ENCODE results near the gene GRK5. TPM values are rescaled to one million over a fixed set of nuclear protein-coding genes. Genes with fewer than 3 reads are reported as not detected.
A peak's percentile ranks its signal among the peaks of the same experiment; 100 is the strongest.

GRK5 gene
- total RNA-seq, 2 donors from 2014 or later = 9.1 to 11.9 TPM

DNA sequence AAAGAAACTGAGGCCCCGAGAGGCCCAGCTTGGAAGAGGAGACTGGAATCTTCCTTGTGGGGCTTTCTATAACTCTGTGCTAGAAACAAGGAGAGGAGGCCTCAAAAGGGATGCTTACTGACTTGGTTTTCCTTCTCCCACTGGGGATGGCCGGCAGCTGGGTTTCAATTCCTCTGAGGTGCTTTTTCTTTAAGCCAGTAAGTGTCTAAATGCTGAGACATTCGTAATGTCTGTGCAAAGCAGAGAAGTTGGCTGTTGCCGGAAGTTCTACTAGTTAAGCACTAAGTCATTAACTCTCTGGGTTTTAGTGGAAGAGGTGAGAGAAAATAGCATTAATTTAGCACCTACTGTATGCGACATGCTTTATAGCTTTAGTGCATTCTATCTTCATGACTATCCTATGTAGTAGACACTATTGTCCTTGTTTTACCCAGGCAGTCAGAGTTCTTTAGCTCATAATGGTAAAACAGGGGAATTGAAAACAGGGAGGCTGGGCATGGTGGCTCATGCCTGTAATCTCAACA lies 199.9 kb downstream of the GRK5 start:
- Histone ChIP-seq H3K9me3 (ENCODE audit: control insufficient read depth, low read length) (no peaks in the 10 kb centered on the region), H3K36me3 (ENCODE audit: control insufficient read depth, insufficient read depth, low read length) (no peaks in the 10 kb centered on the region), H3K4me1 (ENCODE audit: control insufficient read depth, insufficient read depth, low read length) (no peaks in the 10 kb centered on the region), H3K27ac (ENCODE audit: low read depth, low read length) (no peak overlapping the region), H3K9ac (ENCODE audit: extremely low read depth, low read length, poor library complexity, severe bottlenecking) (no peak overlapping the region), H3K27me3 (ENCODE audit: control insufficient read depth, insufficient read depth, low read length, poor library complexity, severe bottlenecking) (no peaks in the 10 kb centered on the region), H3K4me3 (ENCODE audit: low read length) (no peak overlapping the region)
- H3K27me3 Mint-ChIP-seq (ENCODE audit: insufficient read depth) = no peaks in the 10 kb centered on the region
- H3K36me3 Mint-ChIP-seq (ENCODE audit: low read depth) = no peaks in the 10 kb centered on the region
- peak overlapping the region; percentile 30 for H3K27ac Mint-ChIP-seq
- peaks cover 5% of the 10 kb centered on the region for H3K4me1 Mint-ChIP-seq
- TF ChIP-seq, protein P1, sequence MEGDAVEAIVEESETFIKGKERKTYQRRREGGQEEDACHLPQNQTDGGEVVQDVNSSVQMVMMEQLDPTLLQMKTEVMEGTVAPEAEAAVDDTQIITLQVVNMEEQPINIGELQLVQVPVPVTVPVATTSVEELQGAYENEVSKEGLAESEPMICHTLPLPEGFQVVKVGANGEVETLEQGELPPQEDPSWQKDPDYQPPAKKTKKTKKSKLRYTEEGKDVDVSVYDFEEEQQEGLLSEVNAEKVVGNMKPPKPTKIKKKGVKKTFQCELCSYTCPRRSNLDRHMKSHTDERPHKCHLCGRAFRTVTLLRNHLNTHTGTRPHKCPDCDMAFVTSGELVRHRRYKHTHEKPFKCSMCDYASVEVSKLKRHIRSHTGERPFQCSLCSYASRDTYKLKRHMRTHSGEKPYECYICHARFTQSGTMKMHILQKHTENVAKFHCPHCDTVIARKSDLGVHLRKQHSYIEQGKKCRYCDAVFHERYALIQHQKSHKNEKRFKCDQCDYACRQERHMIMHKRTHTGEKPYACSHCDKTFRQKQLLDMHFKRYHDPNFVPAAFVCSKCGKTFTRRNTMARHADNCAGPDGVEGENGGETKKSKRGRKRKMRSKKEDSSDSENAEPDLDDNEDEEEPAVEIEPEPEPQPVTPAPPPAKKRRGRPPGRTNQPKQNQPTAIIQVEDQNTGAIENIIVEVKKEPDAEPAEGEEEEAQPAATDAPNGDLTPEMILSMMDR (conservative IDR thresholded peaks at IDR 0.05) = no peak
- no peak for DNase-seq
- 94 to 100% methylated on average over 4 to 5 of the region's 5 CpGs for WGBS, 2 experiments (ENCODE audit: insufficient coverage in 1 of 2, insufficient read length in 1 of 2)
- no peak overlapping the region for H3K4me3 Mint-ChIP-seq
- H3K9me3 Mint-ChIP-seq = no peaks in the 10 kb centered on the region

DNA sequence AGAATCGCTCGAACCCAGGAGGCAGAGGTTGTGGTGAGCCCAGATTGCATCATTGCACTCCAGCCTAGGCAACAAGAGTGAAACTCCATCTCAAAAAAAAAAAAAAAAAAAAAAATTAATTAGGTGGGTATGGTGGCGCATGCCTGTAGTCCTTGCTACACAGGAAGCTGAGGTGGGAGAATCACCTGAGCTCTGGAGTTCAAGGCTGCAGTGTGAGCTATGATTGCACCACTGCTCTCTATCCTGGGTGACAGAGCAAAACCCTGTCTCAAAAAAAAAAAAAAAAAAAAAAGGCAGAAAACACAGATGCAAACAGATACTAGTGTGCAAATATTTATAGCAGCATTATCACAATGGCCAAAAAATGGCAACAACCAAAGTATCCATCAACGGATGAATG lies 200.7 kb downstream of the GRK5 start:
- peaks cover 10% of the 10 kb centered on the region for H3K4me1 Mint-ChIP-seq
- Histone ChIP-seq H3K9me3 (ENCODE audit: control insufficient read depth, low read length) (no peaks in the 10 kb centered on the region), H3K27ac (ENCODE audit: low read depth, low read length) (no peak overlapping the region), H3K4me1 (ENCODE audit: control insufficient read depth, insufficient read depth, low read length) (no peaks in the 10 kb centered on the region), H3K27me3 (ENCODE audit: control insufficient read depth, insufficient read depth, low read length, poor library complexity, severe bottlenecking) (no peaks in the 10 kb centered on the region), H3K9ac (ENCODE audit: extremely low read depth, low read length, poor library complexity, severe bottlenecking) (no peak overlapping the region), H3K36me3 (ENCODE audit: control insufficient read depth, insufficient read depth, low read length) (no peaks in the 10 kb centered on the region), H3K4me3 (ENCODE audit: low read length) (no peak overlapping the region)
- DNase-seq = no peak
- H3K27ac Mint-ChIP-seq = no peak overlapping the region
- no peaks in the 10 kb centered on the region for H3K9me3 Mint-ChIP-seq
- WGBS, 2 experiments (ENCODE audit: insufficient coverage in 1 of 2, insufficient read length in 1 of 2) = 94 to 100% methylated on average over 3 to 4 of the region's 4 CpGs
- H3K27me3 Mint-ChIP-seq (ENCODE audit: insufficient read depth) = no peaks in the 10 kb centered on the region
- H3K4me3 Mint-ChIP-seq = no peak overlapping the region
- no peaks in the 10 kb centered on the region for H3K36me3 Mint-ChIP-seq (ENCODE audit: low read depth)
- TF ChIP-seq, protein P1 (conservative IDR thresholded peaks at IDR 0.05) = no peak

DNA sequence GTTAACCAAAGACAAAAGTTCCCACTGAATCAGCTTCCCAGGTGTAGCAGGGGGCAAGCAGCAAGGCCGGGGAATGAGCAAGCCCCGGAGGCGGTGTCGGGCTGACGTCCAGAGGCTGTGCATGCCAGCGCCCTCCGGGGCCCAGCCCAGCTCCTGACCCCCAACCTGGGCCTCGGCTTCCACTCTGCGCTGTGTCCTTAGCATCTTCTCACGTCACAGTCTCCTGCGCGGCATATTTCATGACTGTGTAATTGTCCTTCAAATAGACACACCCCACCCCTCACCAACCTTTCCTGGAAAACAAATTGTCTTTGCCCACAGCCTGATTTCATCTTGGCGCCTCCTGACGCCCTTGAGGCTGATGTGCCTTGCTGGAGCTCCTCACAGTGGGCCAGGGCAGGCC lies 201.6 kb downstream of the GRK5 start:
- no peak overlapping the region for H3K9ac ChIP-seq (ENCODE audit: extremely low read depth, low read length, poor library complexity, severe bottlenecking)
- H3K4me3 Mint-ChIP-seq = no peak overlapping the region

More for the DNA sequence above, 201.6 kb downstream of the GRK5 start:
- Histone ChIP-seq H3K4me3 (ENCODE audit: low read length) (no peak overlapping the region), H3K9me3 (ENCODE audit: control insufficient read depth, low read length) (no peaks in the 10 kb centered on the region), H3K4me1 (ENCODE audit: control insufficient read depth, insufficient read depth, low read length) (peaks cover 4% of the 10 kb centered on the region), H3K27me3 (ENCODE audit: control insufficient read depth, insufficient read depth, low read length, poor library complexity, severe bottlenecking) (no peaks in the 10 kb centered on the region), H3K36me3 (ENCODE audit: control insufficient read depth, insufficient read depth, low read length) (no peaks in the 10 kb centered on the region), H3K27ac (ENCODE audit: low read depth, low read length) (no peak overlapping the region)
- 87 to 89% methylated on average over 11 to 14 of the region's 14 CpGs for WGBS, 2 experiments (ENCODE audit: insufficient coverage in 1 of 2, insufficient read length in 1 of 2)
- no peaks in the 10 kb centered on the region for H3K27me3 Mint-ChIP-seq (ENCODE audit: insufficient read depth)
- no peaks in the 10 kb centered on the region for H3K36me3 Mint-ChIP-seq (ENCODE audit: low read depth)
- H3K27ac Mint-ChIP-seq = no peak overlapping the region
- H3K4me1 Mint-ChIP-seq = peaks cover 18% of the 10 kb centered on the region
- TF ChIP-seq, protein P1 (conservative IDR thresholded peaks at IDR 0.05) = no peak
- H3K9me3 Mint-ChIP-seq = no peaks in the 10 kb centered on the region
- DNase-seq = no peak

Measured in endodermal cell (in vitro differentiated cells).